HG03457 (cell line): Measurements from ENCODE around the gene PKN2.
A peak's percentile ranks its signal among the peaks of the same experiment; 100 is the strongest.
"Not testable (repeated sequence)": the region's sequence is repeated elsewhere in the genome, so short reads cannot be mapped to it uniquely, and the experiment has no call there.

ENCODE experiments used
- ATAC-seq: cut with Tn5 transposase; IDR thresholded peaks from one replicate; pipeline ENCODE4 v1.9.1; 2021; ENCODE audit warnings: moderate number of reproducible peaks; ENCODE audit not compliant: unreplicated experiment

PKN2 gene

DNA sequence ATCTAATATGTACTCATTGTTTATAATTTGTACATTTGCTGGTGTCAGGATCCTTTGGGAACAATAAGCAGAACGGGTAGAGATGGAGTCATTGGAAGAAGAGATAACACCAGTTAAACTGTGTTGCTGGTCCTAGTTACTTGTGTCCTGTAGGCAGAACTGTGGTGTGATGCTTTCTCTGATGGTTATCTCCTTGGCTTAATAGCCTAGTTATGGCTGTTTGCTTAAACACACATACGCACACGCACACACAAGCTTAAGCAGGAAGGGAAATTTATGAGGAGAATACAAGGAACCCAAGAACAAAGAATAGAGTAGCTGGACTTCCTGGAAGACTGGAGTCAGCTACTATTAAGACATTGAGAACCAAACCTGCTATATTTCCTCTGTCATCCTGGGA, 5.7 kb upstream of the PKN2 start:
- ATAC-seq, result no peak

DNA sequence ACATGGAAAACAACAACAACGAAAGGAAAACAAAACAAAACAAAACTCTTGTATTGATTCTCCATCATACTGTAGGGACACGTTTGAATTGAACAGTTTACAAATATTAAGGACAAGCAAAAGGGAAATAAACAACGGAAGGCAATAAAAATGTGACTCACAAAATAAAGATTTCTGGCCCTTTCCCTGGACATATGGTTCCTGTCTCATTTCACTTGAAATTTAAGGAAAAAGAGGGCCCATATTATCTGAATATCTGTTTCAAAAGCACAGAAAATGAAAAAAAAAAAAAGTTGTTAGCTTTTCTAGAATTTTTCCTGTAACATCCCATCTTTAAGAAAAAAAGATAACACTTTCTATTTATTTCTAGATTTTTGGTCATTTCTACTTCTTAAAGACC, 3.6 kb upstream of the PKN2 start:
- no peak for ATAC-seq

DNA sequence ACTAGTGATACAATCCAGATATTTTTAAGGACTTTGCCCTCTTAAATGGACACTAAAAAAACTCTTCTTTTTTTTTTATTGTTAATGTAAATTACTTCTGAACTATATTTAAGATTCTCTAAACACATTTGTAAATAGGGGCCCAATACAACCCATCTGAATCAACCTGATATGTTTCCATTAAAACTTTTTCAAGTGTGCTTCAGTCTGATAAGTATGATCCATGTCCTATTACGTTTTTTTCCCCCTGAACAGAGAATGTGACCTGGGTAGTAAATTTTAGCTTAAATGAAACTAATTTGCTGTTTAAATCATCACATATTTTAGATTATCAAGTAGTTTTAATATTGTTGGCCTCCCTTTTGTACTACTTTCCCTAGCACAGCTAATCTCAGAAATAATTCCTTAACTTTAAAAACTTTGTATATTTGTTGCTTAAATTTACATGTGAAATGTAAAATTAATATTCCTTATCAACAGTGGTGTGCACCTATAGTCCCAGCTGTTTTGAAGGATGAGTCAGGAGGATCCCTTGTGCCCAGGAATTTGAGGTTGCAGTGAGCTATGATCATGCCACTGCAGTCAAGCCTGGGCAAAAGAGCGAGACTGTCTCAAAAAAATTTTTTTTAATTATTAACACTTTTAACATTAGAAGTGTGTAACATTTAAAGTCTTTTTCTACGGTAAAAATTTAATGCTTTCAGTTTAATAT, 3.0 kb upstream of the PKN2 start:
- ATAC-seq, result no peak

DNA sequence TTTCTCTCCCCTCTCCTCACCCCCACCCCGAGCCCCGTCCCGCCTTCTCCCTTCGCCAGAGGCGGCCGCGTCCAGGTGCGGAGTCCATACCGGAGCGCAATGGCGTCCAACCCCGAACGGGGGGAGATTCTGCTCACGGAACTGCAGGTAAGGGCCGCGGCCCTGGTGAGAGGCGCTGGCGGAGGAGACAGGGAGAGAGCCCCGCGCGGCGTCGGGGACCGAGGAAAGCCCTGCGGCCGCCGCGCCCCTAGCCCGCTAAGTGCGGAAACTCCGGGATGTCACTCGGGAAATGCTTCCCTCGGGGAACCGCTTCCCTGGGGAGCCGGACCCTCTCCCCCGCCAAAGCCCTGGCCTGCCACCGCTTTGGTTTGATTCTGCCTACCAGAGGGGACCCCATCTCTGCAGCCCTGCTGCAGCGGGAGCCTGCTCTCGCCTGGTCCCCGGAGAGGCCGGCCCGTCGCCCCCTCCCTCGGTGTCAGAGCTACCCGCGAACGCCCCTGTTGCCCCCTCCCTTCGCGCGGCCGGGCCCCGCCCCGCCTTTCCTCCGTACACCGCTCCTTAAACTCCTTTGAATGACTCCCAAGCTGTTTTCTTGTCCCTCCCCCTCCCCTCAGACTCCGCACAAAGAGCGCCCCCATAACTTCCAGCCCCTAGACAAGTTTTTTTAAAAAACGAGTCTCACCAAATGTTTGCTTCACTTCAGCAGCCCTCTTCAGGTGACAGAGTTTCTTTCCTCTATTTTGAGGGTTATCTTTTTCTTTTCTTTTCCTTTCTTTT, 597 bp downstream of the PKN2 start:
- ATAC-seq, result peak; percentile 33

DNA sequence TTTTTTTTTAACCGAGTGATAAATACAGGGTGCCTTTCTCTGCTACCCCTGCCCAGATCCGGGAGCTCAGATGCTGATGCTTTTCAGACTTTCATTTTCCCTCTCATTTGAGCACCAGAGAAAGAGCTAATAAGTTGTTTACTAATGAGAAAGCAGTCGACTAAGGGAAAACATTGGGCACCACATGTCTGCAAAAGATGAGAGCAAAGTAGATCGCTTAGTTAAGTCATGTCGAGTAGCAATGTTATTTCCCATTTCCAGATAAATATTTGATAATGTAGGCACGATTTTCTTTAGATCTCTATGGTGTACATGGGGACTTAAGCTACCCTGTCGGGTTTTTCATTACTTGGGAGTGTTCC, 1.2 kb downstream of the PKN2 start:
- ATAC-seq, result peak; percentile 9

DNA sequence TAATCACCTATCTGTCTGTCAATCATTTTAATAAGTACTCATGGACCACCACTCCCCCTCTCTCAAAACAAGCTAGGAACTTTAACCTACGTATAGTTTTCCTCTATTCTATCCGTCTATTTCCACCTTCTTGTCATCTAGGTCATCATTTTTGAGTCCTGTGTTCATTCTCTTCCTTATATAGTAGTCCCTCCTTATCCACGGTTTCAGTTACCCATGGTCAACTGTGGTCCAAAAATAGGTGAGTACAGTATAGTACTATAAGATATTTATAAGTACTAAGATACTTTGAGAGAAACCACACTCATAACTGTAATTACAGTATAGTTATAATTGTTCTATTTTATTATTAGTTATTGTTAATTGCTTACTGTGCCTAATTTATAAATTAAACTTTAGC, 7.5 kb downstream of the PKN2 start:
- ATAC-seq, result no peak

DNA sequence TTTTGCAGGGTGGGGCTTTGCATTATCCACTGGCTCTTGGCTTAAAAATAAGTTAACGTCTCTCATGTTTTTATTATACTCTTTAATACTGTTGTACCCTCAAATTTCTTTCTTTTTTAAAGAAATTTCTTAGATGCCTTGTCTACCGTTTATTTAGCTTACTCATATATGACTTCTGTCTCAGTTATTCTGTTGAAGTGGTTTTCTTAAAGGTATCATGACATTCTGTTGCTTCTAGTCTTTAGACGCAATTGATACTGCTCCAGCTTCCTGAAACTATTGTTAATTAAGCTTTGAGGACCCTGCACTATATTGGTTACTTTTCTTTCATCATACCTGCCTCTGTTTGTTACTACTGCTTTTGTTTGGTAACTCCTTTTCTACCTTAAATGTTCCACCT, 11.7 kb downstream of the PKN2 start:
- no peak for ATAC-seq

DNA sequence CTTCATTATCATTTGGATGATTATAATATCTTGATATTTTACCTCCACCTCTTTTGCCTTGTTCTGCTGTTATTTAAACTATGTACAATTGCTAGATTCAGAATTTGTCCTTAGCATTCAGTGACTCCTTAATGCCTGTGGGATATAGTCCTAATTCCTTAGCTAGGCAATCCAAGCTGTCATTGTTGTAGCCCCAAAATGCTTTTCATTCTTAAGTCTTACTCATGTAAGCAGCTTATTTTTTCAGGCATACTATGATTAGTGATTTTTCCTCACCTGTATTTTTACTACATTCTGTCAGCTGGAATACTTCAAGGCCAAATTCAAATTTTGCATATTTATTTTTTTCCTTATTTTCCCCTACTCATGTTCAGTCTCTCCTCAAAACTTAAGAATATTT, 13.4 kb downstream of the PKN2 start:
- ATAC-seq, result no peak

DNA sequence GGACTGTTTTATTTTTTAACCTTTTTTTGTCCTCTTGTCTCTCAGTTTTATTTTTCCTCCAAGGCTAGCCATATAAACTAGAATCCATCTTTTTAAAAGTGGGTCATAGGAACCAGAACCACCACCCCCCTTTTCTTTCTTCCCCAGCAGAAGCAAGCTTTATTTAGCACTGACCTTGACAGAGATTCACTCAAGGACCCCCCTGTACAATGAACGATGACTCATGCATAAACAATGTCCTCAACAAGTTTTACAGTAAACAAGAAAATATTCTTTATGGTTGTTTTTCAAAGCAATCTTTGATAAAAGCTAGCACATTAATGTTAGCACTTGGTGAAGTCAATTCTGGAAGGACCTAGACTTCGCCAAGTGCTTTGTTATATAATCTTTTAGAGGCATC, 14.1 kb downstream of the PKN2 start:
- ATAC-seq, result no peak

DNA sequence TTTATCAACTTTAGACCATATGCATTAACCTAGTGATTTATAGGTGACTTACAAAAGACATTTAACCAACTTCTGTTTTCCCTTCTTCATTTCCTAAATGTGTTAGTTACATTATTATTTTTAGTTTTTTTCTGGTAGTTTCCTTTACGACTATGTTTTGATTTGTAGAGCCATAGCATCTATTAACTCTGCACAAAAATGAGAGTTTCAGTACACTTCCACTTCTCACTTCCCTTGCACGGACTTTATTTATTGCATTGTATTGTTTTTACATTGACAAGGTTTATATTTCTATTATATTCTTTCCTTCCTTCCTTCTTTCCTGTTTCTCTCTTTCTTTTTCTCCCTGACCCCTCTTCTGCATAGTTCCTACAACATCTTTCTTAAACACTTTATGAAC, 14.7 kb downstream of the PKN2 start:
- no peak for ATAC-seq

DNA sequence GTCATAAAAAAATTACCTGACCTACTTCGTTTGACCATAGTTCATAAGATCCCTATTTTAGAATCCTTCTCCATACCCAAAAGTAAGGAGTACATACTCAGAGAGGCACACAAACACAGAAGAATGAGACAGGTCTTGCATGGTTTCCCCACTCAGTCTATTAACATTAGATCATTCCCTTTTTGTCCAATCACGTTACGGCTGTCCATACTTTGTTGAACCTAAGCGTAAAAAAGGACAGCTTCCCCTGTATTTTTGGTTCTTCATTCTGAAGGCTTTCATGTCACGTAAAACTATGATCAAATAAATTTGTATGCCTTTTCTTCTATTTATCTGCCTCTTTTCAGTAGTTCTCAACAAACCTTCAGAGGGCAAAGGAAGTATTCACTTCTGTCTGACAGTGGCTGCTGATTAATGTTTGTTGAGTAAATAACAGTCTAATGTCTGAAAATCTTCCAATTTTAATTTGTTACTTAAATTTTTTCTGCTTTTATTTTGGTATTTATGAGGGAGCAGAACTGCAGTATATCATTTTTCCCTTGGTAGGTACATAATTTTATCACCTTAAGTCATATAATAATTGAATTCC, 16.4 kb downstream of the PKN2 start:
- no peak for ATAC-seq

DNA sequence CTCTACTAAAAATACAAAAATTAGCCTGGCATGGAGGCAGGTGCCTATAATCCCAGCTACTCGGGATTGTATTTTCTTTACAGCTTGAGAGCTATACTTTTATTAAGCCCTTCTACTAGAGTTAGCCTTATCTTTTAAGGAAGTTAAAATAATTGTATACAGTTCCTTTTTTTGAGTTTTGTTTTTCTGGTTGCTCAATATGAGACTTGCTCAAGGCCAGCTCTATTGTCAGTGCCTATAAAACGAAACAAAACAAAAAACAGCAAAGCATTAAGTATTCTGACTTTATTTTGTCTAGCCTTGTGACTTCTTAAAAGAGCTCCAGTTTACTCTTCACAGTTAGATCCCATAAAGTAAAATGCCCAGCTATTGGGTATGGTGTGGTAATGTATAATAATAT, 17.2 kb downstream of the PKN2 start:
- peak; percentile 64 for ATAC-seq

DNA sequence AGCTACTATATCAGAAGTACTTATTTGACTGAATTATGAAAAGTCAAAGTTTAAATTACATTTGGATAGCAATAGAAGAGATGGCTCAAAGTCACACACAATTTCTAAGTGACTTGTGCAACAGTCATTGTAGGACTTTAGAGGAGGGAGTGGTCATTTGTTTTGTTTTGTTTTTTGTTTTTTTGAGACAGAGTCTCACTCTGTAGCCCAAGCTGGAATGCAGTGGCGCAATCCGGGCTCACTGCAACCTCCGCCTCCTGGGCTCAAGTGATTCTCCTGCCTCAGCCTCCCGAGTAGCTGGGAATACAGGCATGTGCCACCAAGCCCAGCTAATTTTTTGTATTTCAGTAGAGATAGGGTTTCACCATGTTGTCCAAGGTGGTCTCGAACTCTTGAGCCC, 17.7 kb downstream of the PKN2 start:
- ATAC-seq, result not testable (repeated sequence)

DNA sequence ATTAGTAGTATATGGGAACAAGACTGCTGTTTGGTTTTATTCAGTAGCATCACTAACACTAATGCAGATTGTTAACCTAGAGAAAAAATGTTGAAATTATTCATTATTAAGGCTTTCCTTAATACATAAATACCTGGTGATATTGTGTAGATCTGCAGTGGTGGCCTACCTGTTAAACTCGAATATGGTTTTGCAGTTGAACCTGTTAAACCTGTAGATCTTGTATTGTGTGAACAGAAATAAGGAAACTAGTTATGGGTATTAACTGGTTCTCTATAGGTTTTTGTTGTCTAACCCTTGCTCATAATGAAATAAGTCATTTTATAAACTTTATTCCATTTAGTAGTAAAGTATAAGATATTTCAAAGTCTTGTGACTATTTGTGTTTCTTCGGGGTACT, 23.9 kb downstream of the PKN2 start:
- ATAC-seq, result no peak

DNA sequence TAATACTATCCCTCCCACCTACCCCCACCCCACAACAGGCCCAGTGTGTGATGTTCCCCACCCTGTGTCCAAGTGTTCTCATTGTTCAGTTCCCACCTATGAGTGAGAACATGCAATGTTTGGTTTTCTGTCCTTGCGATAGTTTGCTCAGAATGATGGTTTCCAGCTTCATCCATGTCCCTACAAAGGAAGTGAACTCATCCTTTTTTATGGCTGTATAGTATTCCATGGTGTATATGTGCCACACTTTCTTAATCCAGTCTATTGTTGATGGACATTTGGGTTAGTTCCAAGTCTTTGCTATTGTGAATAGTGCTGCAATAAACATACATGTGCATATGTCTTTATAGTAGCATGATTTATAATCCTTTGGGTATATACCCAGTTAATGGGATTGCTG, 28.8 kb downstream of the PKN2 start:
- ATAC-seq, result not testable (repeated sequence)

DNA sequence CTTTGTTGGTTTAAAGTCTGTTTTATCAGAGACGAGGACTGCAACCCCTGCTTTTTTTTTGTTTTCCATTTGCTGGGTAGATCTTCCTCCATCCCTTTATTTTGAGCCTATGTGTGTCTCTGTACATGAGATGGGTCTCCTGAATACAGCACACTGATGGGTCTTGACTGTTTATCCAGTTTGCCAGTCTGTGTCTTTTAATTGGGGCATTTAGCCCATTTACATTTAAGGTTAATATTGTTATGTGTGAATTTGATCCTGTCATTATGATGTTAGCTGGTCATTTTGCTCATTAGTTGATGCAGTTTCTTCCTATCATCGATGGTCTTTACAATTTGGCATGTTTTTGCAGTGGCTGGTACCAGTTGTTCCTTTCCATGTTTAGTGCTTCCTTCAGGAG, 32.5 kb downstream of the PKN2 start:
- ATAC-seq, result not testable (repeated sequence)

DNA sequence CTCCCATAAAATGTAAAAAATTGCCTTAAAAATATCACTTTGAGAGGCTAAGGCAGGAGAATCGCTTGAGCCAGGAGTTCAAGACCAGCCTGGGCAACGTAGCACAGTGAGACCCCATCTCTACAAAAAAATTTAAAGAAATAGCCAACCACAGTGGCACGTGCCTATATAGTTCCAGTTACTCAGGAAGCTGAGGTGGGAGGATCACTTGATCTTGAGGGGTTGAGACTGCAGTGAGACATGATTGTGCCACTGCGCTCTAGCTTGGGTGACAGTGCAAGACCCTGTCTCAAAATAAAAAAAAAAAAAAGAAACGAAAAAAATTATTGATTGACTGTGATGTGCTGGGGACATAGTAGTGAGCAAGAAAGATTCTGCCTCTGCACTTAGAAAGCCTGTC, 38.4 kb downstream of the PKN2 start:
- no peak for ATAC-seq

DNA sequence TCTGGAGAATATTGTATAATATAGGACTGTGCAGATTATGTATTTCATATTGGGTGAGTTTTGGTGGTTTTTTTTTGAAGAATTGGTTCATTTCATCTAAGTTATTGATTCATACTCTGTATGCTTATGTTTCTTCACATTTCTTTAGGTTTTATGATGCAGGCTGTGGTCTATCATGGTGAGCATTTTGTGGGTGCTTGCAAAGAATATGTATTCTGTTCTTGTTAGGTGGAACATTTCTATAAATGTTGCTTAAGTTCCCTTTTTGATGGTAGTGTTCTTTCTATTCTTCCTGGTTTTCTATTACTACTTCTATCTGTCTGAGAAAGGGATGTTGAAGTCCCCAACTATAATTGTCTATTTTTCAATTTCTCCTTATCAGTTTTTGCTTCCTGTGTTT, 42.6 kb downstream of the PKN2 start:
- ATAC-seq, result no peak

DNA sequence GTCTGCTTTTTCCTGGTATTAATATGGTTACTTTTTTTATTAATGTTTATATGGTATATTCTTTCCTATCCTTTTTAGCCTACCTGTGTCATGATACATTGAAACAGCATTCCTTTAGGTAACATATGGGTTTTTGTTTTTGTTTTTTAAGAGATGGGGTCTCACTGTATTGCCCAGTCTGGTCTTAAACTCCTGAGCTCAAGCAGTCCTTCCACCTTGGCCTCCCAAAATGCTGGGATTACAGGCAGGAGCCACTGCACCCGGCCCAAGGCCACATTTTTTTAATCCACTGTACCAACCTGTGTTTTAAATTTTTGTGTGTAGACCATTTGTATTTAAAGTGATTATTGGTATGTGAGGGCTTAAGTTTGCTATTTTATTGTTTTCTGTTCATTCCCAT, 43.1 kb downstream of the PKN2 start:
- ATAC-seq, result no peak

DNA sequence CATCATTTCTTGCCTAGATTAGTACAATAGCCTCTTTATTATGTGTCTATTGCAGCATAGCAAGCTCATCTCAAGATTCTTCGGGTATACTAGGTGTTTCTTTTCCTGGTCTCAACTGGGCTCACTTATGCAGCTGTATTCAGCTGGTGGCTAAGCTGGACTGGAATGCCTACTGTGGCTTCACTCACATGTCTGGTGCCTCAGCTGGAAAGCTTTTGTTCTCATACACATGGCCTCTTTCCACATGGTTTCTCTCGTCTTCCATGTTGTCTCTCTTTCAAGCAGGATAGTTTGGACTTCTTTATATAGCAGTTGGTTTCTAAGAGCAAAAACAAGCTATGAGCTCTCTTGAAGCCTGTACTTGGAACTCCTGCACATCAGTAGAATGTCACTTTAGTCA, 45.2 kb downstream of the PKN2 start:
- no peak for ATAC-seq

DNA sequence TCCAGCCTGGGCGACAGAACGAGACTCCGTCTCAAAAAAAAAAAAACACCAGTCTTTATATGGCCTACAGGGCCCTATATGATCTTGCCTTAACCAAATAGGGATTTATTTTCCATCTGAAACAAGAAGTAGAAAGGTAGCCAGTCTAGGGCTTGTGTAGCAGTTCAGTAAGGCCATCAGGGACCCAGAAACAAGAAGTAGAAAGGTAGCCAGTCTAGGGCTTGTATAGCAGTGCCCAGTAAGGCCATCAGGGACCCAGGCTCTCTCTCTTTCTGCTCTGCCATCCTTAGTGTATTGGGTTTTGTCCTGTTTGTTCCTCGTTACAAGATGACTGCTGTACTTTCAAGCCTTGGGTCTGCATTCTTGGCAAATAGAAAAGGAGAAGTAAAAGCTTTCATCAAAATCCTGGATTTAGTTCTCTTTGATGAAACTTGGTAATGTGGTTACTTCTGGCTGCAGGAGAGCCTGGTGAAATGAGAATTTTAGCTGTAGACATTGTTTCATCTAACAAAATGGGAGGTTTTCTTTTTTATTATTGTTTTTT, 46.1 kb downstream of the PKN2 start:
- ATAC-seq, result no peak

DNA sequence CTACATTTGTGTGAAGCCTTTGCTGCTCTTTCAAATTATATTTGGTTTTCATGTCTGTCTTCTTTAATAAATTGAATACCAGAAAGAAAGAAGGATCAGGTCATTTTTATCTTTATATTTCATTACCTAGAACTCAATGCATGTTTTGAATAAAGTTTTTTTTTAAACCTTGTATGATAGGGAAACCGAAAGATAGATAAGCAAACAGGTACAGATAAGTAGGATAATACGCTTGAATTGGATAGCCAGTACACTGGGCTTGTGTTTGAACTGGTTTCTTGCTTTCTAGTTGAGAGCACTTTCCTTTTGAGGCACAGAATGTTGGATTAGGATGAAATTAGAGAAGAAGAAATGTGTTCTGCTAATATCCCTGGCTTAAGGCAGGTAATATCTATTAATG, 46.9 kb downstream of the PKN2 start:
- ATAC-seq, result no peak
